Effector memory CD8-positive, alpha-beta T cell (primary cell): ENCODE results near the gene KIF1C.

ENCODE experiments used
- ATAC-seq: fragments of 150-1000 bp; cut with Tn5 transposase; replicated peaks from 2 replicates; pipeline ENCODE4 v1.10.0; 2021; ENCODE audit warnings: mild to moderate bottlenecking, moderate library complexity
- DNase-seq, 3 experiments: peaks; one replicate each; pipeline ENCODE4 v3.0.0; 2021
- H3K27ac Mint-ChIP-seq, 2 donors: one replicate each; pipeline ENCODE4 v1.8.0; 2022; ENCODE audit warnings: mild to moderate bottlenecking in 2 of 2, mixed read lengths in 2 of 2, moderate library complexity in 2 of 2
- H3K27me3 Mint-ChIP-seq, 2 donors: one replicate each; pipeline ENCODE4 v1.8.0; 2022; ENCODE audit warnings: mixed read lengths in 2 of 2
- H3K36me3 Mint-ChIP-seq: one replicate; pipeline ENCODE4 v1.8.0; 2022; ENCODE audit warnings: mild to moderate bottlenecking, moderate library complexity, mixed read lengths; ENCODE audit not compliant: insufficient read depth
- H3K4me1 Mint-ChIP-seq, 2 donors: one replicate each; pipeline ENCODE4 v1.8.0; 2022; ENCODE audit warnings: low read depth in 2 of 2, mixed read lengths in 2 of 2
- H3K4me3 Mint-ChIP-seq, 2 donors: one replicate each; pipeline ENCODE4 v1.8.0; 2022; ENCODE audit warnings: mild to moderate bottlenecking in 2 of 2, mixed read lengths in 2 of 2, moderate library complexity in 2 of 2
- H3K9me3 Mint-ChIP-seq, 2 donors: one replicate each; pipeline ENCODE4 v1.8.0; 2022; ENCODE audit warnings: mixed read lengths in 2 of 2

Gene KIF1C

DNA sequence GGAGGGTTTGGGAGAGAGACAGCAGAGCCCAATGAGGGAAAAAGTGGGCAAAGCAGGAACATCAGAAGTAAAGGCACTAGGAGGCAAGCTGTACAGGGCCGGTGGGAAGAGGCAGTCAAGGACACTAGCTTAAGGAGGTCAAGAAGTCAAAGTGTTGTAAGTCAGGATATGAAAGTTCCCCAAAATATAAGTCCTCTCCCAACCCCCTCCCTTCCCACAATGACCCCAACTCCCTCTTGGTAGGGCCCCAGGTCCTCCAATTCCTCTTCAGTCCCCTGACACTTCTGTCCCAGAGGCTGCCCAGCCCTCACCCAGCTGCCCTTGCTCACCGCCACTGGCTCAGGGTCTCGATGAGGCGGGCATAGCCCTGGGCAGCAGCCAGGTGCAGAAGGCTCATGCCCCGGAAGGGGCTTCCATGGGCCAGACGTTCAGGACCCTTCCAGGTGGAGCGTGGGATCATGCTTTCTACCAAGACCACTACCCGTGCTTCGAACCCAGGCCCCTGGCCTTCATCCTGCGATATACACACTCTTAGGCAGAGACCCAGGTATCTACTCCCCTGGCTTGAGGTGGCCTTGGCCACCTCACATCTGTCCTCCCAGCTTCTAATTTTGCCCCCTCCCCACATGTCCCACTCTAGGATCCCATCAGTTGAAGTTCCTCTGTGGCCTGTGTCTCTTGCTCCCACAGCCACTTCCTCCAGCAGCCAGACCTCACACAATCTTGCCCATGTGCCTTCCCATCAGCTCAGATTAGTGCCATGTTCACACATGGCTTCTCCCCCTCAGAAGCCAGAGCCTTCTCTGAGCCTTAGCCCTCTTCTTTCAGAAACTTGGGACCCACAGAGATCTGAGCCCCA lies 24.3 kb upstream of the KIF1C start:
- Mint-ChIP-seq H3K4me3 (no peak overlapping the region), H3K4me1 (peaks cover 7% of the 10 kb centered on the region in 2 donors), H3K9me3 (no peaks in the 10 kb centered on the region), H3K36me3 (peaks cover 30% of the 10 kb centered on the region), H3K27me3 (no peaks in the 10 kb centered on the region), H3K27ac (peak overlapping the region in 1 of 2 donors; percentile 76)
- ATAC-seq (no peak), DNase-seq (no peak)

DNA sequence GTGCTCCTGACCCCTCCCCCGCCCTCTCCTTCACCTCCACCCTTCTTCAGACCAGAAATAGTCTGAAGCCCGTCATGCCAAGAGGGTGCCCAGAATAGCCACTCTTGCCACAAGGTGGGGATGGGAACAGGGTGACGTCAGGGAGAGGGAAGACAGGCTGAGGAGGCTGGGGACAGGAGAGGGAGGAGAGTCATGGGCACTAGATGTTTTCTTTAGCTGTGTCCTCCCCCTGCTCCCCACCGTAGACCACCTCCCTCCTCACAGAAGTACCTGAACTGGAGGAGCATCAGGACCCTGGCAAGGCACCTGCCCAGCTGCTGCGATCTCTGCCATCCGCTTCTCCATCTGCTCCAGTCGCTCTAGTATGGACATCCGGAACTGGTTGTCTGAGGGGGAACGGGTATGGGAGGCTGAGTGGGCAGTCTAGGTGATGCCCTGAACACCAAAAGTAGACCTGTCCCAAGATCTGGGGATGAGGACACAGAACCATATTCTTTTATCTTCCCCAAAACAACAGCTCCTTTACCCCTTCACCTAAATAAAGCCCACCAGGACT lies 23.6 kb upstream of the KIF1C start:
- peaks cover 33% of the 10 kb centered on the region for H3K36me3 Mint-ChIP-seq
- DNase-seq (no peak), ATAC-seq (no peak)
- peaks cover 7 to 8% of the 10 kb centered on the region in 2 donors for H3K4me1 Mint-ChIP-seq
- no peak overlapping the region for H3K4me3 Mint-ChIP-seq
- no peaks in the 10 kb centered on the region for H3K27me3 Mint-ChIP-seq
- H3K27ac Mint-ChIP-seq: peak overlapping the region in 1 of 2 donors; percentile 4
- no peaks in the 10 kb centered on the region for H3K9me3 Mint-ChIP-seq

DNA sequence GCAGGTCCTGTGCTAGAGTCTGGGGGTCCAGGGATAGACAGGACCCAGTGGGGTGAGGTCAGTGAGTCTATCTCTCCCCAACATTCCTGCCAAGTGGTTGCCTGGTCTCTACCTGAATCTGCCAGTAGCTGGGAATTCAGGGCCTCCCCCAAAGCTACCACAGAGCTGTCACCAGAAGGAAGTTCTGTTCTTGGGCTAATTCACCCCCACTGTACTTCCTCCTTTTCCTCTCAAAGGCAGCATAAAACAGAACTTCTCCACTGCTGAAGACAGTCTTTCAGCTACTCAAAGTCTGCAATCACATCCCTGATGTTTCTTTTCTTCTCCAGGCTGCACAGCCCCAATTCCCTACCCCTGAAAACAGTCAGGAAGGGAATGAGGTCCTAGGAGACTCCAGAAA lies 19.0 kb upstream of the KIF1C start:
- Mint-ChIP-seq H3K36me3 (peaks cover 35% of the 10 kb centered on the region), H3K9me3 (no peaks in the 10 kb centered on the region), H3K4me3 (no peak overlapping the region), H3K27me3 (no peaks in the 10 kb centered on the region), H3K27ac (no peak overlapping the region), H3K4me1 (peaks cover 18% of the 10 kb centered on the region in 2 donors)
- ATAC-seq (no peak), DNase-seq (no peak)

DNA sequence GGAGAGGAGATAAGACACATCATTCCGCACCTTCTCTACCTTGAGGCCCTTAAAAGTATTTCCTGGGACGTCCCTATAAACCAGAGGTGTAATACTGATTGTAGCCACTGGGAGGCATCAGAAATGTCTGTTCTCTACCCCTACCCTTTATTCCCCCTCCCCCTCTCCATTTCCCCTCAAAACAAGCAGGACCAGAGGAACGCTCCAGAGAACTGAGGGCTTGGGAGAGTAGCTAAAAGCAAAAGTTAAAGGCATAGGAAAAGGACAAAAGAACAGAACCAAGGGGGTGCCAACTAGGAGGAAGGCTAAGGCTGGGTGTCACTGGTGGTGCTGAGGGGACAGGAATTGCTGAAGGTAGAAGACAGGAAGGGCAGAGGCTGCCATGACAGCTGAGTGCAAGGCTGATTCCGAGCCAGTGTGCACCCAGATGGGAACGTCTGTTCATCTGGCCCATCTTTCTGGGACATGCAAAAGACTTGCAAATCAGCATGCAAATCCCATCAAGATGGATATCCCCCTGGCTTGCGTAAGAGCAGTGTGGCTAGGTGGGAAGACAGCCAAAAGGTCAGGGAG lies 17.0 kb upstream of the KIF1C start:
- Mint-ChIP-seq H3K27me3 (no peaks in the 10 kb centered on the region), H3K4me3 (no peak overlapping the region), H3K36me3 (peaks cover 34% of the 10 kb centered on the region), H3K9me3 (no peaks in the 10 kb centered on the region), H3K4me1 (peaks cover 15 to 17% of the 10 kb centered on the region in 2 donors), H3K27ac (peak overlapping the region; percentile 82 to 85)
- DNase-seq (peak; percentile 41 to 58 (median 48)), ATAC-seq (peak; percentile 70)

DNA sequence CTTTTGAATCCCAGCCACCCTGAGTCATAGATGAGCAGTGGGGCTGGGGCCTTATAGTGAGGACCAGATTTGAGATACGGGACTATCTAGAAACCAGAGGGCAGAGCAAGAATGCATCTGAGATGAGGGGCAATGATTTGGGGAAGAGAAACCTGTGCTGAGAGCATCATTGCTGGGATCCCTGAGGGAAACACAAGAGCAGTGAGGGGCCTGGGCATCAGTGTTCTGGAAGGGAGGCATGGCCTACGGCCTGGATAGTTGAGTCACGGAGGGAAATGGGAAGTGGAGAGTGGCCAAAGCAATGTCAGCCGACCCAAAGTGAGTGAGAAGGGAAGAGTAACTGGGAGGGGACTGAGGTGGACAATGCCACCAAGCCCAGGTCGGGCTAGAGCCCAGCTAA lies 15.4 kb upstream of the KIF1C start:
- Mint-ChIP-seq H3K27me3 (no peaks in the 10 kb centered on the region), H3K9me3 (no peaks in the 10 kb centered on the region), H3K4me3 (no peak overlapping the region), H3K36me3 (peaks cover 27% of the 10 kb centered on the region), H3K27ac (no peak overlapping the region), H3K4me1 (peaks cover 27 to 30% of the 10 kb centered on the region in 2 donors)
- DNase-seq (no peak), ATAC-seq (no peak)

DNA sequence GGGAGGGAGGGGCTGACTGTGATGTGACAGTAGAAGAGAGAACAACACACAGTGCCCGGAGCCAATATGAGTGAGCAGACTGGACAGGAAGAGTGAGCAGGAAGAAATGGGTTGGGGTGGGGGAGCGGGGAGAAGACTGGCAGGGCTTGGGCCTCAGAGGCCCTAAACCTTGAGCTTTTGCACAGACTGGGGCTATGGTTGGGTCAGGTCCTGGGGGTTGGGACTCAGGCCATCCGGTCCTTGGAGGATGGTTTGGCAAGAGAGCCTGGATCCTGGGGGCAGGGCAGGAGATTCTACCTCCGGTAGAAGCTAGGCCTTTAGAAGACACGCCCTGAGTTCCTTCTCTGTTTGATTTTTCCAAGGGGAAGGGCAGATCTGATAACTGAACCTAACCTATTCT lies 11.3 kb upstream of the KIF1C start:
- Mint-ChIP-seq H3K27me3 (no peaks in the 10 kb centered on the region), H3K27ac (peak overlapping the region; percentile 92 to 93), H3K36me3 (peaks cover 15% of the 10 kb centered on the region), H3K4me1 (peaks cover 35 to 40% of the 10 kb centered on the region in 2 donors), H3K4me3 (peak overlapping the region; percentile 85 to 91), H3K9me3 (no peaks in the 10 kb centered on the region)
- ATAC-seq: no peak
- no peak for DNase-seq

DNA sequence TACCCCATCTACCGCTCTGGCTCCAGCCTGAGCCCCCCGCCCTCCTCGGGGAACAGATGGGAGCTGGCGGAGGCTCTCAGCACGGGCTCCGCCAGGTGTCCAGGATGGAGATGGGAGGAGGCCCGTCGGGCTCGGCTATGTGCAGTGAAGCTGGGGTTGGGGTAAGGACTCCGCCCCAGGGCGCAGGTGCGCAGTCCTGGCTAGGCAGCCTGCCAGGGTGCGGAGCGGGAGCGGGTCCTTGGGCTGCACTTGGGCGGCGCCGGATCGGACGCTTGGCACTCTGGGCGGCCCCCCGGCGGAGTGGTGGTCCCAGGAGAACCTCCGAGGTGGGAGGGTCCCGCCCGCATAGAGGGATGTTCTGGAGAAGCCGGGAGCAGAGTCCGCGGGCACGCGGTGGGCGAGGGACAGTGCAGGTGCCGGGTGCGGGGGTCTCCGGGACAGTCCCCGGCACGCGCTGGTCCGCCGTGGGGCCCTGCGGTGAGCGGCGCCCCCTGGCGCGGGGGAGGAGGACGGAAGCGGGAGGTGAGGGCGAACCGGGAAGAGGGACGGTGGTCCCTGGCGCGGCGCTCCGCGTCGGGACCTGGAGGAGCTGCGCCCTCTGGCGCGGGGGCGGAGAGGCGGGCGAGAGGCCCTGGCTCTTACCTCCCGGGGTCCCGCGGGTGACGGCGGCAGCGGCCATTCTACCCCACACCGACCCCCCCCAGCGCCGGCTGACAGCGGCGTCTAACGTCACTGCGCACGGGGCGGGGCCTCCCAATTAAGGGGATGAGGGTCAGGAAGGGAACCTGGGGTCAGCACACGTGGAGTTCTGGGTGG lies 10.6 kb upstream of the KIF1C start, which contains the start of gene CAMTA2:
Gene CAMTA2, minus strand, starts transcription at position 725 of the 816 bp plus-strand sequence. CDS start 1,453 bp downstream, outside the sequence.
- Mint-ChIP-seq H3K4me3 (peak within 1 kb of the TSS; percentile 85 to 91), H3K36me3 (peaks cover 12% of the 10 kb centered on the region), H3K4me1 (peaks cover 35 to 40% of the 10 kb centered on the region in 2 donors), H3K9me3 (no peaks in the 10 kb centered on the region), H3K27ac (peak within 1 kb of the TSS; percentile 92 to 93), H3K27me3 (no peaks in the 10 kb centered on the region)
- ATAC-seq (peak; percentile 92), DNase-seq (peak; percentile 82 to 83 (median 83))

DNA sequence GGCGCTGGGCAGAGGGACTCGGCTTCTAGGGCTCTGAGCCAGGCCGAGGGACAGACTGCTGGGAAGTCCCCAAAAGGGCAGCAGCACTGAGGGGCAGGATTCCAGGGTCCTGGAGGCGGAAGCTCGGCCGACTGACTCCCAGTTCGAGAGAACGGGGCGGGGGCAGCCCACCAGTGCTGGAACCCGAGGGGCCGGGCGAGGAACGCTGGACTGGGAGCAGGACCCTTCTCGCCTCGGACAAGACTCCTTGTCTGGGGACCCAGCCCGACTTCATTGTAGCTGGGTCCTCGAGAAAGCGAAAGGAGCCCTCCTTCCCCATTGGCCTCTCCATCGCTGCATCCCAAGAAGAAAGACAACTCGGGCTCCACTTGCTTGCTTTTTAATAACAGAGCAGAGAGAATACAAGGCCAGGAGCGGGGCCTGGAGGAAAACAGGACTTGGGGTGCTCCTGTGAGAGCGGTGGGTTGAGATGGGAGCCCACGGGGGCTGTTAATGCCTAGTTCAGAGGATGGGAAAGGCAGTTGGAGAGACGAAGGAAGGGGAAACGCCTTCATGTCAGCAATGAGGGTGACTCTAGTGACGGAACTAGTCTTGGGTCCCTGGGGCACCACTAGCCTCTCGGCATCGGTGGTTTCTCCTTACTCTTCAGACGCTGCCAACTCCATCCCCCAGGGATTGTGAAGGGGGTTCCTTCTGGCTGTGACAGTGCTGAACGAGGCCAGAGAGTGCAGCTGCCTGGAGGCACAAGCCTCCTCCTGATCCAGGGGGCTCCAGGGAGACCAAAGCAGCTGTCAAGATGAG lies 9.8 kb upstream of the KIF1C start:
- Mint-ChIP-seq H3K27me3 (no peaks in the 10 kb centered on the region), H3K4me1 (peaks cover 35 to 40% of the 10 kb centered on the region in 2 donors), H3K27ac (peak overlapping the region; percentile 92 to 93), H3K9me3 (no peaks in the 10 kb centered on the region), H3K36me3 (peaks cover 11% of the 10 kb centered on the region), H3K4me3 (peak overlapping the region; percentile 85 to 91)
- DNase-seq (no peak), ATAC-seq (peak; percentile 12)

DNA sequence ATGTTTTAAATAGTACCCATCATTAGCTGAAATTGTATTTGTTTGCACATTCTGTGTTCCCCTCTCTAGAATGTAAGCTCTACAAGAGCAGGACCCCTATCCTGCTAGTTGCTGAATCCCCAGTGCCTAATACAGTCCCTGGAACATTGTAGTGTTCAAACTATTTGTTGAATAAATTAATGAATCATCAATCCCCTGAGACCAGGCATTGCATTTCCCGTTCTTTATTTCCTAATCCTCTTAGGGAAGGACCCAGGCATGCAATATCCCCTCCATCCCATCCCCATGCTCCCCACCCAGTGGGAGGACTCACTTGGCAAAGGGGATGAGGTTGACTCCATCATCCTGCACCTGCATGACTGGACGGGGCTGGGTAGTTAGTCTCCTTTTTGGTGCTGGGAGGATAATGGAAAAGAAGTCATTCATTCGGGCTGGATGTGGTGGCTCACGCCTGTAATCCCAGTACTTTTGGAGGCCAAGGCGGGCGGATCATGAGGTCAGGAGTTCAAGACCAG lies 3.6 kb upstream of the KIF1C start:
- Mint-ChIP-seq H3K36me3 (peaks cover 6% of the 10 kb centered on the region), H3K27ac (no peak overlapping the region), H3K4me3 (no peak overlapping the region), H3K27me3 (no peaks in the 10 kb centered on the region), H3K4me1 (peaks cover 20 to 23% of the 10 kb centered on the region in 2 donors), H3K9me3 (no peaks in the 10 kb centered on the region)
- DNase-seq (no peak), ATAC-seq (no peak)

DNA sequence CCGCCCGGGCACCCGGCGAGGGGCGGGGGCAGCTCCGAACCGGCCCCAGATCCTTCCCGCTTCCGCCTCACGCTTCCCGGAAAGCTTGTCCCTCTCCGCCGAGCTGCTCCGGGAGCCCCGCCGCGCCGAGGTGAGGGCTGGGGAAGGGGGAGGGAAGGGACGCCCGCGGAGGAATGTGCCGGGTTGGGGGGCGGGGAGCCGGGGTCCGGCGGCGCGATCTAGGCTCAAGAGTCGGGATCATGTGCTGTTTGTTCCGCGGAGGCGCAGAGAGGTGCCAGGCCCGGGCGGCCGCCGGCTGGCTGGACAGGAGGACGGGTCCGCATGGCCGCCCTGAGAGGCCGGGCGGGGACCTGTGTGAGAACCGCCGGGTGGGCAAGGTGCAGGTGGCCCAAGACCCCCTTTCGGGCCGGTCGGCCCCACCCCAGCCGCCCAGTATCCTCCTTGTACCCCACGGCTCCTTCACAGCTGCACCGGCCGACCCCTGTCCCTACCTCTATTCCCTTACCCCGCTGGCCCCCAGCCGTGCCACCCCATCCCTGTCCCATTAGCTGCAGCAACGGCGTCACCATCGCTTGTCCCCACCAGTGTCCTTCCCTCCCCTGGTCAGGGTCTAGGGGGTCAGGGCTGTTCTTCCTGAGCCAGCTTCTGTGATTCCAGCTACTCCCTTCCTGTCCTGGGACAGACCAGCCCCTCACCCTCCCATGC lies 429 bp downstream of the KIF1C start:
- DNase-seq: no peak
- peak overlapping the region; percentile 86 to 88 for H3K4me3 Mint-ChIP-seq
- no peaks in the 10 kb centered on the region for H3K9me3 Mint-ChIP-seq
- H3K27ac Mint-ChIP-seq: peak overlapping the region; percentile 16 to 69
- H3K4me1 Mint-ChIP-seq: peaks cover 25 to 32% of the 10 kb centered on the region in 2 donors
- ATAC-seq: no peak
- peaks cover 12% of the 10 kb centered on the region for H3K36me3 Mint-ChIP-seq
- no peaks in the 10 kb centered on the region for H3K27me3 Mint-ChIP-seq

DNA sequence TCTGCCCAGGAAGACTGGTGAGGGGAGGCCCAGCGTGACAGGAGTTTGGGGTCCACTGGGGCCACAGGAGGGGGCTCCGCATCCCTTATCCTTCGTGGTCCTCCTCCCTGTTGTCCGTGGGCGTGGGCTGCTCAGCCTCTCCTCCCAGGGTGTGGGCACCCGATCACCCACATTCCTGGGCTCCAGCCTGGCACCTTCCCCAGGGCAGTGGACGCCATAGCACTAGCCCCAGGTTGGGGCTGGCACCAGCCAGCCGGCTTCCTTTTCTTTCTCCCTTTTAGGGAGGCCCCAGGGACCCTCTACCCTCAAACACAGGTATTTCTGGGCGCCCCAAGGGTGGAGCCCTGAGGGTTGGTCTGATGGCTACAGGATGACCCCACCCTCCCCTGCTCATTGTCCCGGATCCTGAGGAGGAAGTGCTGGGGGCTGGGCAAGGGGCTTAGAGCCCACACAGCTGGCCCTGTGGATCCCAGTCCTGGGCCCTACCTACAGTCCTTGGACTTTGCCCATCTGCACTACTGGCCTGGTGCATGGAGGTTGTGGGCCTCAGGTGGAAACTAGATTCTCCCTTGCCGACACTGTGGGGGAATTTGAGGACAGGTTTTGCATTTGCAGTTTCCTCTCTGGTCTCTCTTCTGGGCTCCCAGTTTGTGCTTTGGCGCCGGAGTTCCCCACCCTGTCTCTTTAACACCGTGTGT lies 1.1 kb downstream of the KIF1C start:
- Mint-ChIP-seq H3K27ac (peak overlapping the region; percentile 16 to 69), H3K9me3 (no peaks in the 10 kb centered on the region), H3K4me3 (peak overlapping the region; percentile 86 to 88), H3K4me1 (peaks cover 25 to 32% of the 10 kb centered on the region in 2 donors), H3K27me3 (no peaks in the 10 kb centered on the region), H3K36me3 (peaks cover 14% of the 10 kb centered on the region)
- no peak for DNase-seq
- no peak for ATAC-seq
